GM21360 (cell line): Measurements from ENCODE around the gene TMEM266.
"Not testable (repeated sequence)": the region's sequence is repeated elsewhere in the genome, so short reads cannot be mapped to it uniquely, and the experiment has no call there.

ENCODE experiments used
- ATAC-seq: cut with Tn5 transposase; IDR thresholded peaks from one replicate; pipeline ENCODE4 v1.9.1; 2021; ENCODE audit warnings: mild to moderate bottlenecking, moderate library complexity; ENCODE audit not compliant: unreplicated experiment

TMEM266 gene, protein sequence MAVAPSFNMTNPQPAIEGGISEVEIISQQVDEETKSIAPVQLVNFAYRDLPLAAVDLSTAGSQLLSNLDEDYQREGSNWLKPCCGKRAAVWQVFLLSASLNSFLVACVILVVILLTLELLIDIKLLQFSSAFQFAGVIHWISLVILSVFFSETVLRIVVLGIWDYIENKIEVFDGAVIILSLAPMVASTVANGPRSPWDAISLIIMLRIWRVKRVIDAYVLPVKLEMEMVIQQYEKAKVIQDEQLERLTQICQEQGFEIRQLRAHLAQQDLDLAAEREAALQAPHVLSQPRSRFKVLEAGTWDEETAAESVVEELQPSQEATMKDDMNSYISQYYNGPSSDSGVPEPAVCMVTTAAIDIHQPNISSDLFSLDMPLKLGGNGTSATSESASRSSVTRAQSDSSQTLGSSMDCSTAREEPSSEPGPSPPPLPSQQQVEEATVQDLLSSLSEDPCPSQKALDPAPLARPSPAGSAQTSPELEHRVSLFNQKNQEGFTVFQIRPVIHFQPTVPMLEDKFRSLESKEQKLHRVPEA

DNA sequence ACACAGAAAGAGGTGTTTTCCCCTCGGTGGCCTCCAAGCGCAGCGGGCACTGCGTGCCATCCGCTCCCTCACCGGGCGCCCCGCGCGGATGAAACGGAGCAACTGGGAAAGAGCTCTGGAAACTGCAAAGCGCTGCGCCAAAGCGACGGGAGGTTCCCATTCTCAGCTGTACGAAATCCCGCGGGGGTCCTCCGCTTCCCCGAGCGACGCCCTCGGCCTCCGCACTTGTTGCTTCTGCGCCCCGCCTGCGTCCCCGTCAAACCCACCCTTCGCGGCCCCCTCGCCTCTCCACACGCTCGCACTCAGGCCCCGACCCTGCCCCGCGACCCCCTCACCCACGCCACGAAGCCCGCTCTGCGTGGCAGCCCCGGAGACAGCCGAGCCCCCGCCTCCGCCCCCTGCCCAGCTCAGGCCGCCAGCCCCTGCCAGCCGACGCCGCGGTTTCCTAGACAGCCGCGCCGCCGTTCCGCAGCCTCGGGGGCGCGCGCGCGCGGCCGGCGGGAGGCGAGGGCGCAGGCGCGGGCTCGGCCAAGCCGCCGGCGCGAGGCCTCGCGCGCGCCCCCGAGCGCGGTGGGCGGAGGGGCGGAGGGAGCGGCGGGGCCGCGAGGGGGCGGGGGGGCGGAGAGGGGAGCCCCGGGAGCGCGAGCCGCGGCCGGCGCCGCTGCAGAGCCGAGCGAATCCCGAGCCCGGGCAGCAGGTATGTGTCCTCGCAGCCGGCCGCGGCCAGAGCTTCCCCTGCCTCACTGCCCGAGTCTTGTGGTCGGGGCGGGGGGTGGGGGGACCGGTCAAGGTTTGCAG is at the start of gene TMEM266:
TSS of gene TMEM266 (plus strand) at position 666 of the 798 bp plus-strand sequence. CDS start 74,279 bp downstream, outside the sequence.
- no peak for ATAC-seq

DNA sequence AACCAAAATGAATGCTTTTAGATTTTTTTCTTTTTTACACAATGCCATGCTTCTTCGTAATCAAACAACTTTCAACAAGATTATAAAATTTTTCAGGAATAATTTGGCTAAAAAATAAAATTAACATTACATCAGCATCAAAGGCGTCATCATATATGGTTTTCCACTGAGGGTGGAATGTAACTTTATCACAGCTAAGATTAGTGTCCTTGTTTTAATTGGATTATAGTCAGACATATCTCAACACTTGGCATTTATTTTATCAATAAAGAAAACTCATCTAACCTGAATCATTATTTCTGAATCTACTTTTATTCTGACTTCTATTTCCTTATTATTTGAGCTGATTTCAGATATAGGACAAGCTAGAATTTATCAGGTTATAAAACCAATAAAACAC is 49.2 kb upstream of the TMEM266 start:
- no peak for ATAC-seq

DNA sequence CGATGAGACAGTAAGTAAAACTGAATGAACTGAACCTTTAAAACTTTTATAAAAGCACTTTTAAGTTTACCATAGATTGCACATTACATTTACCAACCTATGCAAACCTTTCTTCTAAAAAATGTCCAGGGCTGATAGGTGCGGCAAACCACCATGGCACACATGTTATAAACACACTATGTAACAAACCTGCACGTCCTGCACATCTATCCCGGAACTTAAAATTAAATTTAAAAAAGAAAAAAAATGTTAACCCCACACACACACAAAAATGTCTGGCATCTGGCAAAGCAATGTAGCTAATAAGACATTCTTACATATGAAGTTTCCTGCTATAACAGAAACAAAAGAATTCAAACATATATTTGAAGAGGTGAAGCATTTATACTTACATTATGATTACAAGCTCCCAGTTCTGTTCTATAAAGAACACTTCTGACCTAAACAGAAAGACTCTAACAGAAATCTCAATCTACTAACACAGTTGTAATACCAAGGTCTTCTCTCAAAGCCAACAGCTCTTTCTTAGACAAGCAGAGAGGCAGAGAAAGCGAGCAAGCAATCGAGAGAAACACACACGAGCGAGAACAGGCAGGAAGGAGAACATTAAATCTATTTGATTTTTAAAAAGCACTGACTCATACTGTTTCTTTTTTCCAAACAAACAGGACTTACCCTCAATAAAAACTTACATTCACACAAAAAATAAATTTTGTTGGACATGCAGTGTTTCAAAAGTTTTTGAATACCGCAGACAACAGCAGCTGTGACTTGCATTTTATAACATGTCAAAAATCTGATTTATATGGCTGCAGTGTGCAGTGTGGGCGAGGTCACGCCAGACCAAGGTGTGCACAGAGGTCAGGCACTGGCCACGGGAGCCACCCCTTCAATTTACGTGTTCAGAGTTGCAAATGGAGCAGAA is 47.9 kb upstream of the TMEM266 start, which contains the start of gene NRG4:
TSS of gene NRG4 (minus strand) at position 798 of the 925 bp plus-strand sequence. CDS start 1,194 bp downstream, outside the sequence.
- no peak for ATAC-seq

DNA sequence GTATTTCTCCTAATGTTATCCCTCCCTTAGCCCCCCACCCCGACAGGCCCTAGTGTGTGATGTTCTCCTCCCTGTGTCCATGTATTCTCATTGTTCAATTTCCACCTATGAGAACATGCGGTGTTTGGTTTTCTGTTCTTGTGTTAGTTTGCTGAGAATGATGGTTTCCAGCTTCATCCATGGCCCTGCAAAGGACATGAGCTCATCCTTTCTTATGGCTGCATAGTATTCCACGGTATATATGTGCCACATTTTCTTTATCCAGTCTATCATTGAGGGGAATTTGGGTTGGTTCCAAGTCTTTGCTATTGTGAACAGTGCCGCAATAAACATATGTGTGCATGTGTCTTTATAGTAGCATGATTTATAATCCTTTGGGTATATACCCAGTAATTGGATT is 46.3 kb upstream of the TMEM266 start:
- not testable (repeated sequence) for ATAC-seq

DNA sequence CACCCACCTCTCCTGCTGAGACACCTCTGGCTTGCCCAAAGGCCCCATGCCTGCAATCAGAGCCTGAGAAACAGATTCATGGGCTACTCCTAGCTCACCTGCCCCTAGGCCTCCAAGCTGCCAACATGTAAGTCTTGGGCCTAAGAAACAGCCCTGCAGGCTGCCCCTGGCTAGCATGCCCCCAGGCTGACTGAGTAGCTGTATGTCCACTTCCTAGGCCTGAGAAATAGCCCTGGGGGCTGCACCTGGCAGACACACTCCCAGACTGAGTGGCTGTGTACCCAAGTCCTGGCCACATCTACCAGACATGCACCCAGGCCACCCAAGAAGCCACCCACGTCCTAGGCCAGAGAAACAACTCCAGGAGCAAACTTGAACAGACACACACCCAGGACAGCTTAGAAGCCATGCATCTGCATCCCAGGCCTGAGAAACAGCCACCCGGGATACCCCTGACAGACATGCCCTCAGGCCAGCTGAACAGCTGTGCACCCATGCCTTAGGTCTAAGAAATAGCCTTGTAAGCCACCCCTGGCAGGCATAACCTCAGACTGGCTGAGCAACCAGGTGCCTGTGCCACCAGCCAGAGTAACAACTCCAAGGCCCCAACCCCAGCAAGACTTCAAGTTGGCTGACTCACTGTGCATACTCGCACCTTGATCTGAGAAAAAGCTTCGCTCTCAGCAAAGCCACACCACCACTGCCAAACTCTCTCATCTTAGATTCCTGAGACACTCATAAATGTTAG is 35.6 kb upstream of the TMEM266 start:
- no peak for ATAC-seq

DNA sequence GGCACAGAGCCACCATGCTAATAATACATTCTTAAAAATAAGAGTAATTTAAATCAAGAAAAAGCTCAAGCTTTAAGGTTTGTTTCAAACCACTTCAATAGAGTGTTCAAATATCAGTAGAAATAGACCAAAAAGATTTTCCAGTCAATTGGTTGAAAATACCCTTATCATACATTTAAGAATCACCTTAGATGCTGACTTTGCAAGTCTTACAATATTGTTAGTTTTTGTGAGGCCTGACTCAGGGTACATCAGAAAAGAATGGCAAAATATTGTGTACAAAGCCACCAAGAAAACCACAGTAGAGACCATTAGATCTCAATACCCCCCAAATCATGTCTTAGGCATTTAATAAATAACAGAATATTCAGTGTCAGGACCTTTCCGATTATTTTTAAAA is 27.7 kb upstream of the TMEM266 start:
- ATAC-seq, result no peak

DNA sequence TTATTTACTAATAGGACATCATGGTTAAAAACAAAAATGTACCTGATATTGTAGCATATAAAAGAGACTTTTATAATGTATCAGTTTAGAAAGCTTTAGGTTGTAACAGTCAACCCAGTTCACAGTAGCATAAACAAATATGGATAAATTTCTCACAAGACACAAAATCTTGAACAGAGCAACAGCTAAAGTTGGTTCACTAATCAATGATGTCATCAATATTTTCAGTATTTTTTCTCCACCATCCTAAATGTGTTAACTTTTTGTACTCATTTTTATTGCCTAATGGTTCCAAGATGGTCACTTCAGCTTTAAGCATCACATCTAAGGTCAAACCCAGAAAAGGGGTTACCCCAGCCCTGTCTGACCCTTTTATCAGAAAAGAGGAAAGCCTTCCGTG is 26.3 kb upstream of the TMEM266 start:
- no peak for ATAC-seq

DNA sequence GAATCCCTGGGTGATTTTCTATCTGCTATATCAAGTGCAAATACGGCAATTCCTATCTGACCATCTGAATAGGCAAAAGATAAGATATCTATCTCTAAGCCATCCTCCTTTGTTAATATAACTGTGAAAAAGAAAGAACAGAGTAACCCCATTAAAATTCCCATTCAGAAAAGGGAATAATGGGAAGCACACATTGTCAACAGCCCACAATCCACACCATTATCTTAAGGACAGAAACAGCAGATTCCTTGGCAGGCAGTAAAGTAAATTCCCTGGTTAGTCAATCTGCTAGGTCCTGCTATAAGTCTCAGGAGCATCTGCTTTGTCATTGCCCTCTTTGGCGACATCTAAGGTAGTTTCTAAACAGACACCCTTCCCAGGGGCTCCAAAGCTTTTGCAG is 25.7 kb upstream of the TMEM266 start:
- no peak for ATAC-seq

DNA sequence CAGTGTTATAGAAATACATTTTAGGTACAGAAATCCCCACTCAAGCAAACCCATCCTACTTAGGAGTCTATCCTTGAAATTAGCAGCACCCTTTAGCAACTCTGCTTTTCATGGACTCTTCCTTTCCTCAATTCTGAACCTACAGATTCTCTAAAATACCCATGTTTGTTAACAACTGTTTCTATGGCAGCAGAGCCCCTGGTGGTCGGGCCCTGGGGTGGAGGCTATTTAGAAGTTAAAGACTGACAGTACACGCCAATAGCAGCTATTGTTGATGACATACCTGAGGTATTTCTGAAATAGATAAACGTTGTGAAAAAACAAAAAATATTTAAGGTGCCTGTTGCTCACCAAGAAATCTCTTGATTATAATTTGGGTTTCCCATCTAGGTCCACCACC is 24.2 kb upstream of the TMEM266 start:
- ATAC-seq, result no peak

DNA sequence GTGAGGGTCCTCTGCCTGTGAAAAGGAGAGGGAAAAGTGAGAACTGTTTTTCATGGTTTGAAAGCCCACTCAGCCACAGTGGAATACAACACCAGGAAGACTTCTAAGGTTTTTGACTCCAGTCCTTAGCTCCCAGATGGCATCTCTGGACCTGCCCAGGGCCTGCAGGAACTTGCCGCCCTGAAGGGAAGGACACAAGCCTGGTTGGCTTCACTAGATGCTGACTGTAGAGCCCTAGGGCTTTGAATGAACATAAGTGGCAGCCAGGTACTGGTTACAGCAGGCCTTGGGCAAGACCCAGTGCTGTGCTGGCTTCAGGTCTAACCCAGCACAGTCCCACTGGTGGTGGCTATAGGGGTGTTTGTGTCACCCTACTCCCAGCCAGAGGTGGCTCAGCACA is 21.3 kb upstream of the TMEM266 start:
- ATAC-seq, result no peak

DNA sequence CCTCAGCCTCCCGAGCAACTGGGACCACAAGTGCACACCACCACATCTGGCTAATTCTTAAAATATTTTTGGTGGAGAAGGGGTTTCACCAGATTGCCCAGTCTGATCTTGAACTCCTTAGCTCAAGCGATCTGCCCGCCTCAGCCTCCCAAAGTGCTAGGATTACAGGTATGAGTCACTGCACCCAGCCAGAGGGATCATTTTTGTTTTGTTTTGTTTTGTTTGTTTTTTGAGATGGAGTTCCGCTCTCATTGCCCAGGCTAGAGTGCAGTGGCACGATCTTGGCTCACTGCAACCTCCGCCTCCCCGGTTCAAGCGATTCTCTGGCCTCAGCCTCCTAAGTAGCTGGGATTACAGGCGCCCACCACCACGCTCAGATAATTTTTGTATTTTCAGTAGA is 5.6 kb upstream of the TMEM266 start:
- not testable (repeated sequence) for ATAC-seq

DNA sequence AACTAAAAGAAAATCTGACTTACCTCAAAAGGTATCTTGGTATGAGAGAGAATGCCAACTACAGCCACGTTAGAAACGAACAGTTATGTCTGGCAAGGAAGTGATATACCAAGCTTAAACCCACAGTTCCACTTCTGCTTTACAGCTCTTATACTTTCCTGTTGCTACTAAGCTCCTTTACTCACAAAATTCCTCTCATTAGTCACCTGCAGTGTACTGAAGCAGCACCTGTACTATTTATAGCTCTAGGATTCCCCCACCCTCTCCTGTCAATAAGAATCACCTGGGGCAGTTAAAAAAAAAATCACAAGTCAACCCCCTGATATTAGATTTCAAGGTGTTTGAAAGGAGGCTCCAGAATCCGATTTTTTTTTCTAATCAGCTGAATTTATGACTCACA is 2.9 kb upstream of the TMEM266 start:
- ATAC-seq, result peak; percentile 60

DNA sequence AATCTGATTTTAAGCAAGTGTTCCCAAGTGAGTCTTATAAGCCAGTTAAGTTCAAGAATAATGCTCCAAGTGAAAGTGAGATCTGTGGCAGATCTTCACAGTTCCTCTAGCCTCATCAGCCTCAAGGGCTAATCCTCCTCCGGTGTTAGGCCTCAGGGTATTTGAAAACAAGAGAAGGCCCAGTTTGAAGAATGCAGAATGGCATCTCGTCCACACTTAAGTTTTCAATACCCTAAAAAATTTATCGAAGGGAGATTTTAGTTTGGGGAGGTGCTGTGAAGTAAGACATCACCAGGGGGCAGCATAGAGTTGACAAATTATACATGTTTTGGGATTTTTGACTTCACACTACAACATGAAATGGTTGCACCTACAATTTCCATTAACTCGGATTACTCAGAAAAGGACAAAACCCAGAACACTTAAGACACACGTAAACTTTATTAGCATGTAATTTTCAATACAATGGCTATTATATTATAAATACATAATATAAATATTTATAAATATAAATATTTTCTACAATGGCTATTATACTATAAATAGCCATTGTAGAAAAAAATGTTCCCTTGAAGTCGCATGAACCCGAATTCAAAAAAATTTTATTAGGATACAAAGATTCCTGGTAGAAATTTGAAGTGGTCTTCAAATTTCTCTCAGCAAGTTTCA is 2.3 kb upstream of the TMEM266 start:
- ATAC-seq, result peak; percentile 23

DNA sequence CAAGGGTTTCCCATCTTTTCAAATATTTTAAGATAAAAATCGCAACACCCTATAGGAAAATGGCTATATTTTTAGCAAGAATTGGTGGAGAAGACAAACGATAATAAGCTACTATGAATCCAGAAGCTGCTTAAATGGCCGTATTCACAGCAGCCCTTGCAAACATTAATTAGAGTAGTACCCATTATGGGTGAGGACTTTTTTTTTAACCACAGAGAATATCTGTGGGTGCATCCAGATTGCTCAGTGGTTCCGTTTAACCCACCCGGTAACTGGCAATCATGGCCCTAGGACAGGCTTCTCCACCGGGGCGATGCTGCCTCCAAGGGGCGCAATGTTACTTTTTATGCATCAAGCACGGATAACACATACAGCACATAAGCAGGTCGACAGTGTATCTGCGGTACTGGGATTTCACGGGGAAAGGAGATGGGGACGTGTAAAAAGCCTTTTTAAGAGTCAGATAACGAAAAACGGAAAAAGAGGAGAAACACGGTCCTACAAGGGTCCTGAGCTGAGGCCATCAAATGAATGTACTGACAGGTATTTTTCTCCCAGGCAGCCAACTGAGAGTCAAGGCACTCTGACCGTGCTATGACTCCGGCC is 968 bp upstream of the TMEM266 start:
- no peak for ATAC-seq

DNA sequence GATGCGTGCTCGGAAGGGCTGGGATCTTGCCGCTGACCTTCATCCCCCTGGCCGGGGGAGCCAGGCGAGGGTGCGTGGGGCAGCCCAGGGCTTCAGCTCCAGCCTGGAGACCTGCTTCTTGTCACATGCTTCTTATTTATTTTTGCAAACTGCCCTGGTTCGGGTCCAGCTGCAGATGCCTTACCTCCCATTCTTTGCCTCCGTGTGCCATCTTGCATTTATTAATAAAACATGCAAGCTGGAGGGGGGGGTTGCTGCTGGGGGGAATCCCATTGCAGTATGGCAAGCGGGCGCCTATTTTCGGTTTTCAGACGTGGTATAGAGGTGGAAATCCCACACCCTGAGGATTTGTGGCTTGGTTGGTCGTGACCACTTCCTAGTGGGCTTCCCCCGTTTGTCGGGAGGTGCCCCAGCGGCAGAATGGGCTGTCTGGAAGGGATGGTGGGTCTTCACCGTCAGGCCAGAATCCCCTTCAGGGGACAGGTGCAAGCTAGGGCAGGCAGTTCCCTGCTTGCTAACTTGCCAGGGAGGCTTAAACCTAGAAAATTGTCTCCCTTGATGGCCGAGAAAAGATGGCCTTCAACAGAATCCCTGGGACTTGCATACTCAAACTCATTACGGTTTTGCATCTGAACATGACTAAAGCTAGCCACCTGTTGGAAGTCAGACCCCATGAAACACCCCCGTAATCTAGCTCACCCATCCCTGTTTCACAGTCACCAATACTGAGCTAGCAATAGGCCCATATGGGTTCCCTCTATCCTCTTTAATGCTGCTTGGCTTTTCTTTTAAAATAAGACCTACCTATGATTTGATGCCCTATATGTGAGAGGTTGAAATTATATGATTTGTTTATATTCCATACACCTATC is 569 bp downstream of the TMEM266 start:
- no peak for ATAC-seq

DNA sequence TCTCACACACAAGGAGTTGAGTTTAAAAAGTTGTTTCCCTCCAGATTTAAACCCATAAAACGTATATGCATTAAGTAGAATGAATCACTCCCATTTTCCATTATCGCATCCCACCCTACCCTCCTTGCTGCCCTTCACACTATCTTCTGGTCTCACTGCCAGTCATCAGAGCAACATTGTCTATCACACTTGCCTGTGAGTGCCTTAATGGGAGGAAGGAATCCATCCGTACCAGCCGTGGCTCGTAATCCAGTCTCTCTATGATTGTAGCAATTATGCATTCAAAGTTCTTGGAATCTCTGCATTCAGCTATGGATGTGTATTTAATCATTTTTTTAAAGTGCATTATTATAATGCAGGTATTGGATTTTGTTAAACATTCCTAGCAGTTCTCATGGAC is 1.9 kb downstream of the TMEM266 start:
- ATAC-seq, result no peak

DNA sequence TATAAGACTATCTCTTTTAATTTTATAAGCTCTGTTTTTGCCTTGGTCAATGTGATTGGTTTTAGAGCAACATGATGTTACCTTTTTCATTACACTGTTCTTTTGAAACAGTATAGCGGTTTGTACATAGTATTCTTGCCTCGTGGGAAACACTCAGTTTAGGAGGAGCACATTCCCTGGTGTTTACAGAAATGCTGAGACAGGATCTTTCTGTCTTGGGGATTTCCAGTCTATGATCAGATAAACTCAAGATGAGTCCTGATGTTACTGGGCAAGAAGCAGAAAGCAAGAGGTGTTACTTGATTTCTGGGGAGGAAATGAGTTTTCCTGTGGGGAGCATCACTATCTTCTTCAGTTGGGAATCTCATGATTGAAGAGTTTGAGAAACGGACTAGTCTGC is 2.5 kb downstream of the TMEM266 start:
- no peak for ATAC-seq

DNA sequence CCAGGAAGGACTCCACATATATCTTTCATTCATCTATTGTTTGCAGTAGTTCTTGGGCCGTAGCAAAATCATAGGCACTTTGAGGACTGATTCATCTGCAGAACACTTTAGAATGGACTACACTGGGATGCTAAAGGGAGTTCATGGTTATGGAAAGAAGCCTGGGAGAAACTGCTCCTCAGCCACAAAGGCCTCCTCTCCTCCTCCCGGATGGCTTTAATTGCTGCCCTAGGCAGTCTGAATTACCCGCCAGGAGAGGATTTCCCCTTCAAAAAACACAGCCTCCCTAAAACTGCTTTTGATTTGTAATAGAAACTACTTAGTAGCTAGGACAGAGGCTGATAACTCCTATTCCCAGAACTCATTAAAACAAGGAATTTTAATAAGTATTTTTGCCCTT is 4.6 kb downstream of the TMEM266 start:
- no peak for ATAC-seq
